Tibial artery (tissue), 4 donors: Measurements from ENCODE around the gene C1QTNF1.

ENCODE experiments used
- DNase-seq, 2 donors: peaks; one replicate each; pipeline ENCODE4 v3.0.0-alpha.2; 2019
- H3K27ac ChIP-seq, 2 donors: fragments of 200-600 bp; sonication (generic) in 1 of 2; 1 replicate in 1 of 2; 2 replicates in 1 of 2; pipeline ENCODE4 v1.5.1; 2018 to 2019; ENCODE audit warnings: mild to moderate bottlenecking in 1 of 2
- H3K27me3 ChIP-seq, 2 donors: fragments of 200-600 bp; sonication (generic) in 1 of 2; one replicate each; pipeline versions ENCODE4 v1.5.1 to v1.6.0; 2016 to 2019
- H3K36me3 ChIP-seq, 3 donors: fragments of 200-600 bp; sonication (generic) in 2 of 3; one replicate each; pipeline ENCODE4 v1.5.1; 2016 to 2019; ENCODE audit warnings: mild to moderate bottlenecking in 2 of 3
- H3K4me1 ChIP-seq, 4 donors: fragments of 200-600 bp; sonication (generic) in 2 of 4; 1 replicate in 3 of 4; 2 replicates in 1 of 4; pipeline ENCODE4 v1.5.1; 2016 to 2019
- H3K4me3 ChIP-seq, 2 donors: fragments of 200-600 bp; sonication (generic) in 1 of 2; 1 replicate in 1 of 2; 2 replicates in 1 of 2; pipeline ENCODE4 v1.5.1; 2018 to 2019; ENCODE audit warnings: mild to moderate bottlenecking in 2 of 2
- H3K9me3 ChIP-seq, 3 donors: fragments of 200-600 bp; sonication (generic) in 1 of 3; one replicate each; pipeline ENCODE4 v1.5.1; 2016 to 2019
- CTCF ChIP-seq, 2 experiments: fragments of 200-600 bp in 1 of 2; fragments of 450-650 bp in 1 of 2; IDR thresholded peaks; one replicate each; pipeline ENCODE4 v1.5.1; 2017 to 2019; ENCODE audit warnings: antibody characterized with exemption in 2 of 2, mild to moderate bottlenecking in 1 of 2, moderate library complexity in 1 of 2
- intact Hi-C: fragments of 100-400 bp; cut with DNase I; formaldehyde crosslinking; loops from one replicate; pipeline ENCODE4 v1.15.0; 2023; ENCODE audit warnings: low total_unique reads

C1QTNF1 gene

GRCh38 chr17:79033046-79033616, 9.2 kb downstream of the C1QTNF1 start:
- Histone ChIP-seq H3K36me3 (peaks cover 0 to 4% (median 0%) of the 10 kb centered on the region in 3 donors), H3K4me3 (no peak overlapping the region), H3K4me1 (peaks cover 0 to 95% (median 62%) of the 10 kb centered on the region in 4 donors), H3K27ac (peak overlapping the region; percentile 57 to 61), H3K9me3 (no peaks in the 10 kb centered on the region), H3K27me3 (no peaks in the 10 kb centered on the region)
- no peak for DNase-seq
- intact Hi-C loops, result no loop called here
- TF ChIP-seq CTCF (IDR thresholded peaks at IDR 0.05), result no peak

- peak in 1 of 2 donors; percentile 78 for DNase-seq
- TF ChIP-seq CTCF (IDR thresholded peaks at IDR 0.05), result no peak
- Histone ChIP-seq H3K9me3 (no peaks in the 10 kb centered on the region), H3K4me3 (no peak overlapping the region), H3K27ac (peak overlapping the region; percentile 57 to 61), H3K36me3 (peaks cover 0 to 7% (median 0%) of the 10 kb centered on the region in 3 donors), H3K27me3 (no peaks in the 10 kb centered on the region), H3K4me1 (peaks cover 0 to 95% (median 62%) of the 10 kb centered on the region in 4 donors)
- intact Hi-C loops, result no loop called here
Observed at GRCh38 chr17:79033741-79034501, 10.0 kb downstream of the C1QTNF1 start.

GRCh38 chr17:79034931-79035485, 11.0 kb downstream of the C1QTNF1 start:
- peak in 1 of 2 donors; percentile 40 for DNase-seq
- no peak for TF ChIP-seq CTCF (IDR thresholded peaks at IDR 0.05)
- no peaks in the 10 kb centered on the region for H3K27me3 ChIP-seq
- no peak overlapping the region for H3K4me3 ChIP-seq
- peaks cover 0 to 13% (median 0%) of the 10 kb centered on the region in 3 donors for H3K36me3 ChIP-seq
- no peaks in the 10 kb centered on the region for H3K9me3 ChIP-seq
- H3K4me1 ChIP-seq, result peaks cover 0 to 90% (median 55%) of the 10 kb centered on the region in 4 donors
- intact Hi-C loops, result no loop called here
- peak overlapping the region; percentile 49 to 57 for H3K27ac ChIP-seq

- H3K9me3 ChIP-seq, result no peaks in the 10 kb centered on the region
- peaks cover 0 to 13% (median 0%) of the 10 kb centered on the region in 3 donors for H3K36me3 ChIP-seq
- H3K4me1 ChIP-seq, result peaks cover 0 to 89% (median 53%) of the 10 kb centered on the region in 4 donors
- H3K27me3 ChIP-seq, result no peaks in the 10 kb centered on the region
- H3K4me3 ChIP-seq, result no peak overlapping the region
- DNase-seq, result peak in 1 of 2 donors; percentile 56
- peak overlapping the region in 1 of 2 donors; percentile 49 for H3K27ac ChIP-seq
- TF ChIP-seq CTCF (IDR thresholded peaks at IDR 0.05), result no peak
- intact Hi-C loops, result no loop called here
Observed at GRCh38 chr17:79035686-79036085, 11.7 kb downstream of the C1QTNF1 start.

- DNase-seq, result peak in 1 of 2 donors; percentile 50
- no peak for TF ChIP-seq CTCF (IDR thresholded peaks at IDR 0.05)
- Histone ChIP-seq H3K4me1 (peaks cover 0 to 87% (median 53%) of the 10 kb centered on the region in 4 donors), H3K27ac (peak overlapping the region; percentile 34 to 49), H3K27me3 (no peaks in the 10 kb centered on the region), H3K4me3 (no peak overlapping the region), H3K36me3 (peaks cover 0 to 13% (median 0%) of the 10 kb centered on the region in 3 donors), H3K9me3 (no peaks in the 10 kb centered on the region)
- intact Hi-C loops, result no loop called here
Observed at GRCh38 chr17:79036181-79036580, 12.2 kb downstream of the C1QTNF1 start.
